GM06990 (cell line): ENCODE data around the gene CPA1.

Experiments used
- DNase-seq: peaks from one replicate; pipeline ENCODE4 v3.0.0-alpha.2; 2011; ENCODE audit not compliant: insufficient read length; ENCODE audit errors: extremely low read depth
- H3K27me3 ChIP-seq: replicated peaks from 2 replicates; pipeline ENCODE4 v1.6.0; 2011; ENCODE audit warnings: low read length; ENCODE audit not compliant: control insufficient read depth, insufficient read depth
- H3K36me3 ChIP-seq: 2 replicates; pipeline ENCODE4 v1.5.1; 2011; ENCODE audit warnings: low read length; ENCODE audit not compliant: control insufficient read depth, insufficient read depth
- H3K4me3 ChIP-seq: replicated peaks from 2 replicates; pipeline ENCODE4 v1.5.1; 2011; ENCODE audit warnings: low read depth, mild to moderate bottlenecking, control low read depth, low read length
- TF ChIP-seq, protein P1 (sequence below): IDR thresholded peaks from 2 replicates; pipeline ENCODE4 v1.5.1; 2011; ENCODE audit warnings: low read length, control low read depth, mild to moderate bottlenecking, inconsistent platforms; ENCODE audit not compliant: insufficient read depth, poor library complexity, severe bottlenecking

CPA1 gene

DNA sequence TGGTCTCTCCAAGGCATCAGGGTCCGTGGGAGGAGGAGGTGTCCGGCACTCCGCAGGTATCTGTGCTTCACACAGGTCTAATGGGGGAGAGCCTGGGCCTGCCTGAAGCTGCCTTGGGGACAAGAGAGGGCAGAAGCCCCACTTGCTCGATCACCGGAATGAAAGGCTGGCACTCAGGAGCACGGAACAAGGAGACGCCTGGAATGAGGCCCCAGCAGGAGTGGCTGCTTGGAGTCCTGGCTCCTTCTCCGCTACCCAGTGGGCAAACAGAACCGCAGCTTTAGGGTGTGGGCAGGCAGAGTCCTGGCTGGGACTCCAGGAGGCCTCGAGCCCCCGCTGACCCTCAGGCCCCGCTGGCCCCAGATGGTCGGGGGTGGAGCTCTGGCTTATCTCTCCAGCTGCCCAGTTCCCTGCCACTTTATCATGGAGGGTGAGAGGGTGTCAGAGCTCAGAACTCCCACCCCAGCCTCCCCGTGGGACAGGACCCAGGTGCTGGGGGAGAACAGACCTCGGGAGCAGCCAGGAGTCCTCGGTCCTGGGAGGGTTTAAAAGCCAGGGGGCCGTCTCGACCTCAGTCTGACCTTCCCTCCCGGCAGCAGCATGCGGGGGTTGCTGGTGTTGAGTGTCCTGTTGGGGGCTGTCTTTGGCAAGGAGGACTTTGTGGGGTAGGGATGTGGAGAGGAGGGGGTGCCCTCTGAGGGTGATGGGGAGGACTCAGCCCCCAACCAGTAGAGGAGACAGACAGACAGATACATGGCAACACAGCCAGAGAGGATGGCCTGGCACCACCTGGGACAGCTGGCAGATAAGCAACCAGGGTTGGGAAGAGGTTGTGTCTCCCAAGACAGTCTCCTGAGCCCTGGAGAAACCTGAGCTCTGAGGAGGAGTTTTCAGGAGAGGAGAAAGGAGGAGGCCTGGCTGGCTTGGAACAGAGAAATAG, at the start of gene CPA1:
TSS of gene CPA1 (plus strand) at position 574 of the 940 bp plus-strand sequence. CDS start at position 601, 27 bp downstream.
- TF ChIP-seq, protein P1, sequence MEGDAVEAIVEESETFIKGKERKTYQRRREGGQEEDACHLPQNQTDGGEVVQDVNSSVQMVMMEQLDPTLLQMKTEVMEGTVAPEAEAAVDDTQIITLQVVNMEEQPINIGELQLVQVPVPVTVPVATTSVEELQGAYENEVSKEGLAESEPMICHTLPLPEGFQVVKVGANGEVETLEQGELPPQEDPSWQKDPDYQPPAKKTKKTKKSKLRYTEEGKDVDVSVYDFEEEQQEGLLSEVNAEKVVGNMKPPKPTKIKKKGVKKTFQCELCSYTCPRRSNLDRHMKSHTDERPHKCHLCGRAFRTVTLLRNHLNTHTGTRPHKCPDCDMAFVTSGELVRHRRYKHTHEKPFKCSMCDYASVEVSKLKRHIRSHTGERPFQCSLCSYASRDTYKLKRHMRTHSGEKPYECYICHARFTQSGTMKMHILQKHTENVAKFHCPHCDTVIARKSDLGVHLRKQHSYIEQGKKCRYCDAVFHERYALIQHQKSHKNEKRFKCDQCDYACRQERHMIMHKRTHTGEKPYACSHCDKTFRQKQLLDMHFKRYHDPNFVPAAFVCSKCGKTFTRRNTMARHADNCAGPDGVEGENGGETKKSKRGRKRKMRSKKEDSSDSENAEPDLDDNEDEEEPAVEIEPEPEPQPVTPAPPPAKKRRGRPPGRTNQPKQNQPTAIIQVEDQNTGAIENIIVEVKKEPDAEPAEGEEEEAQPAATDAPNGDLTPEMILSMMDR, result no peak
- DNase-seq, result no peak

GRCh38 chr7:130332259-130333053, 47.8 kb upstream of the CPA1 start:
- no peak for DNase-seq
- TF ChIP-seq, protein P1, result no peak
- Histone ChIP-seq H3K27me3 (no peaks in the 10 kb centered on the region), H3K36me3 (no peaks in the 10 kb centered on the region), H3K4me3 (no peak overlapping the region)

More for the DNA sequence above, at the start of gene CPA1:
- Histone ChIP-seq H3K27me3 (no peaks in the 10 kb centered on the region), H3K36me3 (no peaks in the 10 kb centered on the region), H3K4me3 (no peak within 1 kb of the TSS)

DNA sequence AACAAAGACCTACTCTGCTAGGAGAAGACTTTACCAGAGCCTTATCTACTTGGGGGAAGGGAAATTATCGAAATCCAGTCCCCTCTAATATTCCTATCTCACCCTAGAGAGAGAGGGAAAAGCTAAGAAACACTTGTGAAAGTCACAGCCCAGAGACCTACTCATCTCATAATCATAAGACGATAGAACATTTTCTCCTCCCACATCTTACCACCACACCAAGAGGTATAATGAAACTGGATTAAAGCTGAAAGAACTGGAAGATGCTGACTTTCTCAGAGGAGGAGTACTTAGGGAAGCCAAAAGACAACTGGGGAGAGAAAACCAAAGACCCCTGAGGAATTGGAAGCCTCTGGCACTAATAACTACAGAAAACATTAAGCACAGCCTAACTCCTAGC, 46.5 kb upstream of the CPA1 start:
- H3K4me3 ChIP-seq, result no peak overlapping the region

GRCh38 chr7:130334274-130334673, 46.0 kb upstream of the CPA1 start:
- no peaks in the 10 kb centered on the region for H3K27me3 ChIP-seq

More for the DNA sequence above, 46.5 kb upstream of the CPA1 start:
- Histone ChIP-seq H3K27me3 (no peaks in the 10 kb centered on the region), H3K36me3 (no peaks in the 10 kb centered on the region)
- no peak for DNase-seq
- TF ChIP-seq, protein P1, result no peak

DNA sequence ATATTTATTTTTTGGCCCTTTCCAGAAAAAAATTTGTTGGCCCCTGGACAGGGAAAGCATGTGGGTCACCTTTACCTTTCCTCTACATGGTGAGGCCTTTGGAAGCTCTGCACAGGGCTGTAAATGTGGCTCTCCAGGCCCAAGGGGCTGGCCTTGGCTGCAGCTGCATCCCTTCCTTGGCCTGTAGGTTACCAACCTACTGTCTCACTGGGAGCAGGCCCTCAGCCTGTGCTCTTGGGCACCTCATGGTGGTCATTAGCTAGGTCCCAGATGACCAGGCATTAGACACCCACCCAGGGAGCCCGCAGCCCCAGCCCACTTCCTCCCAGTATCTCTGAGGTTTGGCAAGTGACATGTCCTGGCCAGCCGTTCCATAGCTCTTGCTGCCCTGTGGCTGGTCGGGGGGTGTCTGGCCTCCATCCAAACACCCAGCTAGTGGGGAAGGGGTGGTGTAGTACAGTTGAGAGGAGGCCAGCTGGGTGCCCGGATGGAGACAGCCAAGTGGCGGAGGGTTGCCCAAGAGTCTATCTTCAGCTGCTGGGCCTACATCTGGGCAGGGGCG, 42.8 kb upstream of the CPA1 start:
- H3K27me3 ChIP-seq, result no peaks in the 10 kb centered on the region
- TF ChIP-seq, protein P1, result no peak
- no peaks in the 10 kb centered on the region for H3K36me3 ChIP-seq
- no peak overlapping the region for H3K4me3 ChIP-seq
- DNase-seq, result no peak

More at GRCh38 chr7:130334274-130334673, 46.0 kb upstream of the CPA1 start:
- TF ChIP-seq, protein P1, result no peak
- no peaks in the 10 kb centered on the region for H3K36me3 ChIP-seq
- DNase-seq, result no peak
- H3K4me3 ChIP-seq, result no peak overlapping the region
